Nephron progenitor cell (in vitro differentiated cells): ENCODE results near the gene CNTN1.

ENCODE experiments used
- DNase-seq: peaks from one replicate; pipeline ENCODE4 v3.0.0; 2021
- H3K27ac Mint-ChIP-seq: 2 replicates; pipeline ENCODE4 v1.8.0; 2021; ENCODE audit warnings: mild to moderate bottlenecking, moderate library complexity, mixed read lengths
- H3K27me3 Mint-ChIP-seq: 2 replicates; pipeline ENCODE4 v1.8.0; 2021; ENCODE audit warnings: mild to moderate bottlenecking, low read depth, mixed read lengths; ENCODE audit not compliant: poor library complexity
- H3K36me3 Mint-ChIP-seq: 2 replicates; pipeline ENCODE4 v1.8.0; 2021; ENCODE audit warnings: low read depth, mixed read lengths
- H3K4me1 Mint-ChIP-seq: 2 replicates; pipeline ENCODE4 v1.8.0; 2021; ENCODE audit warnings: mixed read lengths
- H3K4me3 Mint-ChIP-seq: 2 replicates; pipeline ENCODE4 v1.8.0; 2021; ENCODE audit warnings: mild to moderate bottlenecking, moderate library complexity, mixed read lengths
- H3K9me3 Mint-ChIP-seq: 2 replicates; pipeline ENCODE4 v1.8.0; 2021; ENCODE audit warnings: mild to moderate bottlenecking, moderate library complexity, mixed read lengths
- CTCF ChIP-seq: fragments of 200-600 bp; sonication (generic); IDR thresholded peaks from 2 replicates; pipeline ENCODE4 v1.5.0; 2021; ENCODE audit warnings: antibody characterized with exemption

CNTN1 gene

GRCh38 chr12:40646911-40647310 is 45.3 kb upstream of the CNTN1 start:
- Mint-ChIP-seq H3K27me3 (peaks cover 5% of the 10 kb centered on the region), H3K27ac (no peak overlapping the region), H3K4me1 (no peaks in the 10 kb centered on the region), H3K36me3 (no peaks in the 10 kb centered on the region), H3K9me3 (peaks cover 12% of the 10 kb centered on the region), H3K4me3 (no peak overlapping the region)
- TF ChIP-seq CTCF = no peak
- no peak for DNase-seq

GRCh38 chr12:40647651-40648050 is 44.6 kb upstream of the CNTN1 start:
- H3K36me3 Mint-ChIP-seq = no peaks in the 10 kb centered on the region
- peaks cover 5% of the 10 kb centered on the region for H3K27me3 Mint-ChIP-seq
- no peak for DNase-seq
- no peak for TF ChIP-seq CTCF
- H3K27ac Mint-ChIP-seq = no peak overlapping the region
- H3K4me3 Mint-ChIP-seq = no peak overlapping the region
- peaks cover 7% of the 10 kb centered on the region for H3K9me3 Mint-ChIP-seq
- H3K4me1 Mint-ChIP-seq = no peaks in the 10 kb centered on the region

GRCh38 chr12:40648519-40648918 is 43.7 kb upstream of the CNTN1 start:
- Mint-ChIP-seq H3K4me1 (no peaks in the 10 kb centered on the region), H3K27me3 (peaks cover 5% of the 10 kb centered on the region), H3K4me3 (no peak overlapping the region), H3K27ac (no peak overlapping the region), H3K36me3 (no peaks in the 10 kb centered on the region), H3K9me3 (no peaks in the 10 kb centered on the region)
- TF ChIP-seq CTCF = no peak
- DNase-seq = no peak

- H3K27me3 Mint-ChIP-seq = peaks cover 5% of the 10 kb centered on the region
- no peak for DNase-seq
- no peaks in the 10 kb centered on the region for H3K4me1 Mint-ChIP-seq
- no peaks in the 10 kb centered on the region for H3K9me3 Mint-ChIP-seq
- H3K27ac Mint-ChIP-seq = no peak overlapping the region
- TF ChIP-seq CTCF = no peak
- no peaks in the 10 kb centered on the region for H3K36me3 Mint-ChIP-seq
- H3K4me3 Mint-ChIP-seq = no peak overlapping the region
Measured at GRCh38 chr12:40650038-40650704, 42.1 kb upstream of the CNTN1 start.

- H3K27me3 Mint-ChIP-seq = peaks cover 5% of the 10 kb centered on the region
- no peaks in the 10 kb centered on the region for H3K9me3 Mint-ChIP-seq
- H3K27ac Mint-ChIP-seq = no peak overlapping the region
- no peak for TF ChIP-seq CTCF
- H3K4me1 Mint-ChIP-seq = no peaks in the 10 kb centered on the region
- DNase-seq = no peak
- H3K4me3 Mint-ChIP-seq = no peak overlapping the region
- H3K36me3 Mint-ChIP-seq = no peaks in the 10 kb centered on the region
Measured at GRCh38 chr12:40655451-40655850, 36.8 kb upstream of the CNTN1 start.

GRCh38 chr12:40662366-40662765 is 29.9 kb upstream of the CNTN1 start:
- Mint-ChIP-seq H3K27ac (no peak overlapping the region), H3K4me3 (no peak overlapping the region), H3K9me3 (peaks cover 23% of the 10 kb centered on the region), H3K36me3 (no peaks in the 10 kb centered on the region), H3K4me1 (no peaks in the 10 kb centered on the region), H3K27me3 (no peaks in the 10 kb centered on the region)
- no peak for TF ChIP-seq CTCF
- DNase-seq = no peak
